HAP-1 (cell line): ENCODE data around the gene SSU72.

Source experiments
- DNase-seq, 2 experiments: peaks; one replicate each; pipeline ENCODE4 v3.0.0-alpha.2; 2016 to 2020; ENCODE audit warnings: low spot score in 2 of 2
- H3K27me3 ChIP-seq: fragments of 250-450 bp; sonication (Bioruptor Pico); 2 replicates; pipeline ENCODE4 v1.5.1; 2020; ENCODE audit warnings: low read depth, mild to moderate bottlenecking, moderate library complexity
- H3K36me3 ChIP-seq: fragments of 250-450 bp; sonication (Bioruptor Pico); replicated peaks from 2 replicates; pipeline ENCODE4 v1.5.1; 2020; ENCODE audit warnings: mild to moderate bottlenecking
- H3K4me1 ChIP-seq: fragments of 250-450 bp; sonication (Bioruptor Pico); 2 replicates; pipeline ENCODE4 v1.5.1; 2020; ENCODE audit warnings: mild to moderate bottlenecking
- H3K4me3 ChIP-seq: fragments of 250-450 bp; sonication (Bioruptor Pico); 2 replicates; pipeline ENCODE4 v1.5.1; 2020; ENCODE audit warnings: mild to moderate bottlenecking, moderate library complexity
- H3K9me3 ChIP-seq: fragments of 250-450 bp; sonication (Bioruptor Pico); 2 replicates; pipeline ENCODE4 v1.5.1; 2020; ENCODE audit warnings: mild to moderate bottlenecking, moderate library complexity
- in situ Hi-C: fragments of 300-500 bp; cut with MboI; formaldehyde crosslinking; loops from 3 replicates; pipeline ENCODE4 v1.14.3; 2020; ENCODE audit warnings: low sequenced_read_pairs, inconsistent platforms, mixed read lengths

The SSU72 gene

DNA sequence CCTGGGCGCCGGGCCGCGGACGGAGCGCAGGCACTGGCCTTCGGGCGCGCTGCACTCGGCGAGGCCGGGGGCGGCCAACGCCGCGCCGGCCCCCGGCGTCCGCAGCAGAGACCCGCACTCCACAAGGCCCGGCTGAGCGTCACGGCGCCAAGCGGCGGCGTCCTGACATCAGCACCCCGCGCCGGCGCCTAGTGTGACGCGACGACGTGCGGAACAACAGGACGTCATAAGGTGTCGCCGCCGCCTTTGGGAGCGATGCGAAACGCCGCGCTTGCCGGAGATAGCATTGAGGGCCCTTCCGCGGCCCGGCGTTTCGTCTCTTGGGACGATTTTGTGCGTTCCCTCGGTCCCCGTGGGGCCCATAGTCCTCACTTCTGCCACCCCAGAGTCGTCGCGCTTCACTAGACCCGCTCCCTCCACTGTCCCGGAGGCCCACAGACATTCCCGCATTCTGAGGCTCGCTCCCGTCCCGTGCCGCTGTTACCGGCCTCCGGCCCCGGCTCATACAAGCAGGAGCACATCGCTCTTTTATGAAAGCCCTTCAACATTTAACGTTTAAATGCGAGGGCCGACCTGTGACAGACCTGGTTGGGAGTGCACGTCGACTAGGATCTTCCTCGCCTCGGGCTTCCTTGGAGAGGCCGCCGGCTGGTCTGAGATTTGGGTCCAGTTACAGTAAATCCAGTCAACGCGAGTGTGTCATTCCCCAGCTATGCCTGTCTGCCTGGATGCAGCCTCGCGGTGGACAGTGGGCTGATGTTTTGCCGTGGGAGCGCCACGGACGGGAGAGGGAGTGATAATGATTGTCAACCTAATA is at the start of gene SSU72:
TSS of gene SSU72 (minus strand) at position 143 of the 817 bp plus-strand sequence. CDS start 306 bp downstream, outside the sequence.
- peaks cover 6% of the 10 kb centered on the region for H3K4me1 ChIP-seq
- peak; percentile 81 to 94 for DNase-seq
- H3K27me3 ChIP-seq, result no peaks in the 10 kb centered on the region
- H3K36me3 ChIP-seq, result peaks cover 30% of the 10 kb centered on the region
- in situ Hi-C loops, result loop anchor here (5.0 kb wide), 1 partner anchor 37 kb away; no protein-coding TSS in a partner anchor
- H3K4me3 ChIP-seq, result peak within 1 kb of the TSS; percentile 100
- no peaks in the 10 kb centered on the region for H3K9me3 ChIP-seq

DNA sequence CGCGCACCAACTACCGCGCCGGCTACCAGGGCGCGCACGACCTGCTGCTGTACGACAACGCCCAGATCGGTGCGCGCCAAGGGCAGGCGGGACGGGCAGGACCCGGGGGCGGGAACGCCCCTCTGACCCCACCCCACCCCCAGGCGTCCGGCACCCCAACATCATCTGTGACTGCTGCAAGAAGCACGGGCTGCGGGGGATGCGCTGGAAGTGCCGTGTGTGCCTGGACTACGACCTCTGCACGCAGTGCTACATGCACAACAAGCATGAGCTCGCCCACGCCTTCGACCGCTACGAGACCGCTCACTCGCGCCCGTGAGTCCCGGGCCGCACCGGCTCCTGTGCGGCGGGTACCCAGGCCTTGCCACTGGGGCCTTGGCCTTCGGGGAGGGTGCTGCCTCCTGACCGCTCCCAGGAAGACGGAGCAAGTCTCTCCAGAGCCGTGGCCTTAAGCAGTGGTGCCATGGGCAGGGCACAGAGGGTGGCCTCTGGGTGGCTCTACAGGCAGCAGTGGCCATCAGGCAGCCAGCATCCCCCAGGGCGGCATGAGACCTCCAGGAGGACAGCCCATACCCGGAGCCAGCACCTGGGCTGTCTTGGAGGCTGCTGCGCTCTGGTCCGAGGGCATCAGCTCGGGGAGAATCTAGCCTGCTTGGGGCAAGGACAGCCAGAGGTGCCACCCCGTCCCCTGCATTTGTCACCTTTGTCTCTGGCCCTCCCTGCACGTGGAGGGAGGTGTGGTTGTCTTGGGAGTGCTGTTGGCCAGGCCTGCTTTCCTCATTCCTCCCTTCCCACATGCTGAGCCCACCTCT is 49.2 kb upstream of the SSU72 start:
- H3K27me3 ChIP-seq, result no peaks in the 10 kb centered on the region
- H3K4me3 ChIP-seq, result no peak overlapping the region
- in situ Hi-C loops, result no loop called here
- no peaks in the 10 kb centered on the region for H3K4me1 ChIP-seq
- DNase-seq, result no peak
- H3K9me3 ChIP-seq, result no peaks in the 10 kb centered on the region
- H3K36me3 ChIP-seq, result no peaks in the 10 kb centered on the region

- H3K4me1 ChIP-seq, result no peaks in the 10 kb centered on the region
- in situ Hi-C loops, result no loop called here
These were observed 48.5 kb upstream of the SSU72 start for GRCh38 chr1:1623181-1623630.

GRCh38 chr1:1622788-1623094 is 48.1 kb upstream of the SSU72 start:
- Histone ChIP-seq H3K36me3 (peaks cover 6% of the 10 kb centered on the region; the same call in 1 of the 2 replicates), H3K9me3 (no peaks in the 10 kb centered on the region), H3K27me3 (no peaks in the 10 kb centered on the region), H3K4me1 (no peaks in the 10 kb centered on the region), H3K4me3 (no peak overlapping the region)
- in situ Hi-C loops, result no loop called here
- no peak for DNase-seq

More at GRCh38 chr1:1623181-1623630, 48.5 kb upstream of the SSU72 start:
- H3K36me3 ChIP-seq, result peaks cover 1% of the 10 kb centered on the region; the same call in 1 of the 2 replicates
- H3K9me3 ChIP-seq, result no peaks in the 10 kb centered on the region
- H3K4me3 ChIP-seq, result no peak overlapping the region
- no peak for DNase-seq
- H3K27me3 ChIP-seq, result no peaks in the 10 kb centered on the region

GRCh38 chr1:1622010-1622787 is 47.5 kb upstream of the SSU72 start:
- DNase-seq, result no peak
- no peaks in the 10 kb centered on the region for H3K4me1 ChIP-seq
- H3K27me3 ChIP-seq, result no peaks in the 10 kb centered on the region
- in situ Hi-C loops, result no loop called here
- H3K9me3 ChIP-seq, result no peaks in the 10 kb centered on the region
- no peak overlapping the region for H3K4me3 ChIP-seq
- H3K36me3 ChIP-seq, result peaks cover 8% of the 10 kb centered on the region; the same call in 1 of the 2 replicates

GRCh38 chr1:1621173-1622009 is 46.7 kb upstream of the SSU72 start:
- H3K4me3 ChIP-seq, result no peak overlapping the region
- peaks cover 8% of the 10 kb centered on the region; the same call in 1 of the 2 replicates for H3K36me3 ChIP-seq
- H3K9me3 ChIP-seq, result no peaks in the 10 kb centered on the region
- H3K4me1 ChIP-seq, result no peaks in the 10 kb centered on the region; the same call in 1 of the 2 replicates
- DNase-seq, result no peak
- in situ Hi-C loops, result no loop called here
- no peaks in the 10 kb centered on the region for H3K27me3 ChIP-seq

DNA sequence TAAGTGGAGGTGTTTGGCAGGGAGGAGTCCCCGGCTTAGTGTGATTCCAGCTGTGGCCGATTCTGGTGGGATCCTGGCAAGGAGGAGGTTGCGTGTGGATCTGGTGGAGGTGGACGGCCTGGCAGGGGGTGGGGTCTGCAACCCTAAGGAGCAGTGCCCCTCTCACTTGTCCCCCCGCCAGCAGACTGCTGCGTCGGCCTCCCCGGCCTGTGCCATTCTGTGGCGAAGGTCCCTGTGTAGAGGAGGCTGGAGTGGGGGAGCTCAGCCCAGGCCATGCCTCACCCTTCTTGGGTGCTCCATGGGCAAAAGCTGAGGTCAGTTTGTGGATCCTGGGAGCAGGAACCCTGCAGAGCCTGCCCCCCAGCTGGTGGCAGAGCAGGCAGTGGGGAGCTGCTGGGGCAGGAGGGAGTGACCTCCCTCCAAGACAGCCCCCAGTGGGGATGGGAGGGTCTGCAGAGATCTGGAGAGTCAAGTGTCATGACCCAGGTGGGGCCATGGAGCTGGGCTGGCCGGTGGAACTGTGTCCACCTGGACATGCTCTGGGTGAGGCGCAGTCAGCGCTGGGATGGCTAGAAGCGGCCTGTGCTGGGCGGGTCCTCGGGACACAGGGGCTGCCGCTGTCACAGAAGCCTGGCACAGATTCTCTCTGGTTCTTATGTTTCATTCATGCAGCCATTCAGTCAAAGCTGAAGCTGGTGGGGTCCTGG is 45.9 kb upstream of the SSU72 start:
- in situ Hi-C loops, result no loop called here
- Histone ChIP-seq H3K9me3 (no peaks in the 10 kb centered on the region), H3K4me1 (no peaks in the 10 kb centered on the region; the same call in 1 of the 2 replicates), H3K36me3 (peaks cover 8% of the 10 kb centered on the region; the same call in 1 of the 2 replicates), H3K27me3 (no peaks in the 10 kb centered on the region), H3K4me3 (no peak overlapping the region)
- no peak for DNase-seq

GRCh38 chr1:1619917-1620361 is 45.3 kb upstream of the SSU72 start:
- H3K4me3 ChIP-seq, result no peak overlapping the region
- in situ Hi-C loops, result no loop called here
- DNase-seq, result peak in 1 of 2 experiments; percentile 51
- no peaks in the 10 kb centered on the region for H3K9me3 ChIP-seq
- no peaks in the 10 kb centered on the region for H3K27me3 ChIP-seq
- H3K36me3 ChIP-seq, result peaks cover 8% of the 10 kb centered on the region; the same call in 1 of the 2 replicates
- H3K4me1 ChIP-seq, result no peaks in the 10 kb centered on the region; the same call in 1 of the 2 replicates

GRCh38 chr1:1618396-1619068 is 43.9 kb upstream of the SSU72 start:
- Histone ChIP-seq H3K36me3 (peaks cover 8% of the 10 kb centered on the region; the same call in 1 of the 2 replicates), H3K27me3 (no peaks in the 10 kb centered on the region), H3K9me3 (no peaks in the 10 kb centered on the region), H3K4me3 (no peak overlapping the region), H3K4me1 (peaks cover 9% of the 10 kb centered on the region)
- no peak for DNase-seq
- in situ Hi-C loops, result no loop called here

DNA sequence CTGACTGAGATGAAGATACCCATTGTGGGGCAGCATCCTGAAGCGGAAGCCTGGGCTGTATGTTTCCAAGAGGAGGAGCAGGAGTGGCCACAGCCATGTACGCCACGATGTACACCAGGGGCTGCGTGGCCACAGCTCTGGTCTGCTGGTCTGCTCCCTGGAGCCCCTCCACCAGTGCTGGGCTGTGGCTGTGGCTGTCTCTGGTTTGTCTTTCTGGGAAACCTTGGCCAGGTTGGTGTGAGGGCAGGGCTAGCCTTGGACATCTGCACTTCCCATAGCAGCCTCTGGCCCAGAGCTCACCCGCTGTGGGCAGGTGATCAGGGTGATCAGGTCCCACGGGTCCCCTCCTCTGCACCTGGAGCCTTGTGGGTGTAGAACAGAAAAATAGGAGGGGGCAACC is 43.3 kb upstream of the SSU72 start:
- no peak overlapping the region for H3K4me3 ChIP-seq
- in situ Hi-C loops, result no loop called here
- peaks cover 8% of the 10 kb centered on the region; the same call in 1 of the 2 replicates for H3K36me3 ChIP-seq
- no peaks in the 10 kb centered on the region for H3K27me3 ChIP-seq
- no peak for DNase-seq
- peaks cover 9% of the 10 kb centered on the region for H3K4me1 ChIP-seq
- no peaks in the 10 kb centered on the region for H3K9me3 ChIP-seq

DNA sequence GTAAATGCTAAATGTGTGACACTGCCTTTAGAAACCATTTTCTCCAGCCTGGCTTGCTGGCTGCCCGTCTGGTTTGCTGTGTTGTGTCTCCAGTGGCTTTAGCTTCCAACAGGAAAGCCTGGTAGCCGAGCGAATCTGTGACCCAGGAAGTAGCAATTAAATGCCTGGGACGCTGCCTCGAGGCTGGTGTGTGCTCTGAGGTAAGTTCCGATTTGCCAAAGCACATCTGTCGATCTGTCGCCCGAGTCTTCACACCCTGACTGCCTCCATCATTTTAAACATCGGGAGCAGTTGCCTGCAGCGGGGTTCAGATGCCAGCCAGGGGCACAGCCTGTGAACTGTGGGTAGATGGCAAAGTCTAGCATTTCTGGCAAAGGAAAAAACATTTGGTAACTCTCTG is 42.9 kb upstream of the SSU72 start:
- Histone ChIP-seq H3K27me3 (no peaks in the 10 kb centered on the region), H3K9me3 (no peaks in the 10 kb centered on the region), H3K4me3 (no peak overlapping the region; the same call in 1 of the 2 replicates), H3K36me3 (peaks cover 8% of the 10 kb centered on the region; the same call in 1 of the 2 replicates), H3K4me1 (peaks cover 9% of the 10 kb centered on the region)
- in situ Hi-C loops, result no loop called here
- no peak for DNase-seq

DNA sequence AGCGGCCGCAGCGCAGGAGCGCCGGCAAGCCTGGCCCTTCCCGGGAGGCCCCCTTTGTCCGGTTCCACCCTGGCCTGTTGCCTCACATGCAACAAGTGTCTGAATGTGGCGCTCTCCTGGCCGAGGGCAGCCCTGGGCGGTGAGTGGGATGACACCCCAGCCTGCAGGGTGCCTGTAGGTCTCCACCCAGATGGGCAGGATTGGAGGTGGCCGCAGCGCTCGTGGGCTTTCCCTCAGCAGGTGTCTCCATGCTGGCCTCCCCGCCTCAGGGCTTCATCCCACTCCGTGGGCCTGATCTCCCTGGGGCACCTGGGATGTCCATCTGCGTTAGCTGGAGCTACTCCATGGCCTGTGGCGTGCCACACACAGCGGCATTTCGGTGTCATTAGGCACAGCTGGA is 42.2 kb upstream of the SSU72 start:
- peaks cover 9% of the 10 kb centered on the region for H3K4me1 ChIP-seq
- peaks cover 8% of the 10 kb centered on the region; the same call in 1 of the 2 replicates for H3K36me3 ChIP-seq
- no peak for DNase-seq
- no peaks in the 10 kb centered on the region for H3K9me3 ChIP-seq
- in situ Hi-C loops, result no loop called here
- H3K27me3 ChIP-seq, result no peaks in the 10 kb centered on the region
- peak overlapping the region; percentile 99 for H3K4me3 ChIP-seq
